ENCODE data around the gene LUC7L.
"Not testable (repeated sequence)": the region's sequence is repeated elsewhere in the genome, so short reads cannot be mapped to it uniquely, and the experiment has no call there.

Gene LUC7L

DNA sequence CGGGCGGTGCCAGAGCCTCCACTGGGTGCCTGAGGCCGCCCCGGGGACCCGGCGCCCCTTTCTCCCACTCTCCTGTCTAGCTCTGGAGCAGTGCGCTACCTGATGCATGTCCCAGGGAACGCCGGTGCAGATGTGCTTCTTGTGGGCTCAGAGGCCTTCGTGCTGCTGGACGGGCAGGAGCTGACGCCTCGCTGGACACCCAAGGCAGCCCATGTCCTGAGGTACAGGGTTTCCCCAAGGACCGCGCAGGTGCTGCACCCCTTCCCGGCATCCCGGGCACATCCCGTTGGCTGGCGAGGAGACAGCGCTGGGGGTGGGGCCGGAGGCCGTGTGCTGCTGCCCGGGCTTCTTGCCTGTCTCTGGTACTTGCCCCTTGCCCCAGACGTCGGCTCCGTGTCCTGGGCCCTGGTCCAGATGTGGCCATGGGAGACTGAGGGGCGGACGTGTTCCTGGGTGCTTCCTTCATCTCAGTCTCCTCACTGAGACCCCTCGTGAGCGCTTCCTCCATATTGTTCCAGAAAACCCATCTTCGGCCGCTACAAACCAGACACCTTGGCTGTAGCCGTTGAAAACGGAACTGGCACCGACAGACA, 34.0 kb upstream of the LUC7L start:
- no peak for DNase-seq (ENCODE audit: low read depth)

DNA sequence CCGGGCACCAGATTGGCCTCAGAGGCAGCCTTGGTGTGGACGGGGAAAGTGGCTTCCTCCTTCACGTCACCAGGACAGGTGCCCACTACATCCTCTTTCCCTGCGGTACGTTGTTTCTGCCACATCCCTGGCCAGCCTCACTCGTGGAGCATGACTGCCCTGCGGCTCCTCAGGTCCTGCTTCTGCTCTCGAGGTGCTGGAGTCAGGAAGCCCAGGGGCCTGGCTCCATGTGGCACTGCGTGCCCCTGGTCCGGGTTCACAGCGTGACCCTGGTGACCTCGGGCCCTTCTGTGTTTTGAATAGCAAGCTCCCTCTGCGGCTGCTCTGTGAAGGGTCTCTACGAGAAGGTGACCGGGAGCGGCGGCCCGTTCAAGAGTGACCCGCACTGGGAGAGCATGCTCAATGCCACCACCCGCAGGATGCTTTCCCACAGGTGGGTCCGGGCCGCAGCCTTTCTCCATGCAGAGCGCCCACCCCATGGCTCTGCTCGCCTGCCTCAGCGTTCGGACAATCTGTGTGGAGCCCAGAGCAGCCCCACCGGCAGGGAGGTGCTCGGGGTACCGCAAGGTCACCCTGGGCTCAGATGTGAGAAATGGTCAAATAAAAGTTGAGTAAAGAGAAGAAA, 33.0 kb upstream of the LUC7L start:
- no peak for DNase-seq (ENCODE audit: low read depth)

DNA sequence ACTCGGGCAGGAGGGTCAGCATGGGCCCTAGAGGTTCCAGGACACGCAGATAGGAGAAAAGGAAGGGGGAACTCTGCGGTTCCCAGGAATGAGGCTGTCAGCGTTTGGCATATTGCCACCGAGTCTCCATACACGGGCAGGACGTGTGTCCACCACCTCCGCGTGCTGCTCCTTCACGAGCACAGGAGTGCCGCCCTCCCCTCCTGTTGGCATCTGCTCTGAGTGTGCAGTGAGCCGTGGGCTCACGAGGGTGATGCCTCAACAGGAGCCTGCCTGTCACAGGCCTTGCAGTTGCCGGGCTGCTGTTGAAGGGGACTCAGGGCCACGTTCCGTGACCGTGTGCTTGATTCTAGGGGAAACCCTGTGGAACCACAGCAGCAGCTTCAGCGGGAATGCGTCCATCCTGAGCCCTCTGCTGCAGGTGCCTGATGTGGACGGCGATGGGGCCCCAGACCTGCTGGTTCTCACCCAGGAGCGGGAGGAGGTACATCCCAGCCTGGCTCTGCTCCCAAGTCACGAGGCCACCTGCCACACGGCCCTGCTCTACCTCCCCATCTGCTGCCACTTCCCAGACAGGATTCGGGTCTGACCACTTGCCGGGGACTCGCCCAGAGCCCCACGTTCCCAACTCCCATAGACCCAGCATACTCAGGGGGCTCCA, 31.9 kb upstream of the LUC7L start:
- DNase-seq (ENCODE audit: low read depth): no peak

DNA sequence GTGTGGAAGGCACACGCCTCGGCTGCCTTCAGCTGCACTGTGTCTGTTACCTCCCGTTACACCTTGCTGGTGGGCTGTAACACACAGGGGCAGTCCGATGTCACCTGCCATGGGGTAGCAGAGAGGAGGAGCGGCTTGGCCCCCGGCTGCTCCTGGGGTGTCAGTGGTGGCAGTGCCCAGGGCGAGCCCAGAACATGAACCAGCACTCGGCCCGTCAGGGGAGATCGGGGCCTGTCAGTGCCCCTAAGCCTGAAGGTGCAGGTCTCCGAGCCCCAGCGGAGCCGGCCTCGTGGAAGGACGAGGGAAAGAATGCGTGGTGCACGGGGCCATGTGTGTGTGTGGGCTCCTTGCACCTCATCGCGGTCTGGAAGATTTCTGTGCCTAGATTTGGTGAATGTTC, 31.1 kb upstream of the LUC7L start:
- no peak for DNase-seq (ENCODE audit: low read depth)

DNA sequence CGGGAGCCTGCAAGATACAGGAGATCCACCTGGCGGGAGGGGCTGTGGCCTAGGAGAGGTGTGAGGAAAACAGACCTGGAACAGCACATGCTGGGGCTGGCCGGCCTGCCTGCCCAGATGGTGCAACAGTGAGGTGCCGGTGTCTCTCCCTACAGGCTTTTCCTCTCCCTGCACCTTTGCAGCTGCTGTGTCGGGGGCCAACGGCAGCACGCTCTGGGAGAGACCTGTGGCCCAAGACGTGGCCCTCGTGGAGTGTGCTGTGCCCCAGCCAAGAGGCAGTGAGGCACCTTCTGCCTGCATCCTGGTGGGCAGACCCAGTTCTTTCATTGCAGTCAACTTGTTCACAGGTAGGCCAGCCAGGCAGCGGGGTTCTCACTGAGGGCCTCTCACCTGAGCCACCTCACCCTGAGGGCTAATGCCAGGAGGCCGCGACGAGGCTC, 30.6 kb upstream of the LUC7L start:
- no peak for DNase-seq (ENCODE audit: low read depth)

DNA sequence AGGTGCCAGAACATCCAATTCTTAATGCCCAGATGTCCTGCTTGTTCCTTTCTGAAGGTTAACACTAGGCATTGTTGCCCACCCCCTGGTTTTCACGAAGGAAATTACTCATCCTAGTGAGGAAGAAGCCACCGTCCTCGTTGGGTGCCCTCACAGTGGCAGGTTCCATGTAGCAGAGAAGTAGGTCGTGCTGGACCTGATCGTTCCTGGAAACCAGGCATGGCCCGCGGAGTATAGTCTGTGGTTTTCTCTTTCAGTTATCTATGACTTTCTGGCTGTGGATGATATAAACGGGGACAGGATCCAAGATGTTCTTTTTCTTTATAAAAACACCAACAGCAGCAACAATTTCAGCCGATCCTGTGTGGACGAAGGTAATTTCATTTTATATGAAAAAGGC, 30.0 kb upstream of the LUC7L start:
- DNase-seq (ENCODE audit: low read depth): no peak

DNA sequence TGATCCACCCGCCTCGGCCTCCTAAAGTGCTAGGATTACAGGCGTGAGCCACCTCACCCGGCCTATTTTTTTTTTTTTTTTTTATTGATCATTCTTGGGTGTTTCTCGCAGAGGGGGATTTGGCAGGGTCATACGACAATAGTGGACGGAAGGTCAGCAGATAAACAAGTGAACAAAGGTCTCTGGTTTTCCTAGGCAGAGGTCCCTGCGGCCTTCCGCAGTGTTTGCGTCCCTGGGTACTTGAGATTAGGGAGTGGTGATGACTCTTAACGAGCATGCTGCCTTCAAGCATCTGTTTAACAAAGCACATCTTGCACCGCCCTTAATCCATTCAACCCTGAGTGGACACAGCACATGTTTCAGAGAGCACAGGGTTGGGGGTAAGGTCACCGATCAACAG, 28.8 kb upstream of the LUC7L start:
- DNase-seq (ENCODE audit: low read depth): not testable (repeated sequence)

DNA sequence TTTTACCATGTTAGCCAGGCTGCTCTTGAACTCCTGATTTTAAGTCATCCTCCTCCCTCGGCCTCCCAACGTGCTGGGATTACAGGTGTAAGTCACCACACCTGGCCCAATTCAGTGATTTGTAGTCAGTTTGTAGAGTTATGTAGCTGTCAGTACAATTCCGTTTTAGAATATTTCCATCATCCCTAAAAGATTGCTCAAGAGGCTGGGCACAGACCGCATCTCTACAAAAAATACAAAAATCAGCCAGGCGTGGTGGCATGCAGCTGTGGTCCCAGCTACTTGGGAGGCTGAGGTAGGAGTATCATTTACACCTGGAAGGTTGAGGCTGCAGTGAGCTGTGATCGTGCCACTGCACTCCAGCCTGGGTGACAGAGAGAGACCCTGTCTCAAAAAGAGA, 25.9 kb upstream of the LUC7L start:
- no peak for DNase-seq (ENCODE audit: low read depth)

DNA sequence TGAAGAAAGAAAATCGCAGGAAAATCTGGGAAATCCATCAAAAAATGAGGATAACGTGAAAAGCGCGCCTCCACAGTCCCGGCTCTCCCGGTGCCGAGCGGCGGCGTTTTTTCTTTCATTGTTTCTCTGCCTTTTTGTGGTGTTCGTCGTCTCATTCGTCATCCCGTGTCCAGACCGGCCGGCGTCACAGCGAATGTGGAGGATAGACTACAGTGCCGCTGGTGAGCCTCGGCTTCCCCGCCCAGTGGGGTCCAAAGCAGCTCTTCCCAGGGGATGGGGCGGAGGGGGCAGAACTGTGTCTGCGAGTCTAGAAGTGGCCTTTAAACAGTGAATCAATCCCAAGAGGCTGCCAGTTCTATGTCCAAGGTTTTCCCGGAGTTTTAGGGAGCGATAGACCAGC, 25.2 kb upstream of the LUC7L start:
- no peak for DNase-seq (ENCODE audit: low read depth)

DNA sequence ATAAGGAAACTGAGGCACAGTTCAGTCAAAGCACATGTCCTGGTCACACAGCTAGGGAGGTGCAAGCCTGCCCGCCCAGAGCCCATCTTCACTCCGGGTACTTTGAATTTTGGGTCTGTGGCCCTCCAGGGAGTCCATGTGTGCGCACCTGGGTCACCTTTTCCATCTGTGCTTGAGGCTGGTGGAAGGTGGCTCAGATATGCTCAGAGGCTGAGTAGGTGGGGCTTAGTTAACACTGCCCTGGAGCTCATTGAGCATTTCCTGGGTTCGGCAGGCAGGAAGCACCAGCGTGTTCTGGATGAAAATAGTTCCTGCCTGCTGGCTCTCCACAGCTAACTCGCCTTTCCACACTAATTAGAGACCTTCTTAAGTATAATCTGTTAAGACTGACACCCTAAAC, 24.6 kb upstream of the LUC7L start:
- no peak for DNase-seq (ENCODE audit: low read depth)

DNA sequence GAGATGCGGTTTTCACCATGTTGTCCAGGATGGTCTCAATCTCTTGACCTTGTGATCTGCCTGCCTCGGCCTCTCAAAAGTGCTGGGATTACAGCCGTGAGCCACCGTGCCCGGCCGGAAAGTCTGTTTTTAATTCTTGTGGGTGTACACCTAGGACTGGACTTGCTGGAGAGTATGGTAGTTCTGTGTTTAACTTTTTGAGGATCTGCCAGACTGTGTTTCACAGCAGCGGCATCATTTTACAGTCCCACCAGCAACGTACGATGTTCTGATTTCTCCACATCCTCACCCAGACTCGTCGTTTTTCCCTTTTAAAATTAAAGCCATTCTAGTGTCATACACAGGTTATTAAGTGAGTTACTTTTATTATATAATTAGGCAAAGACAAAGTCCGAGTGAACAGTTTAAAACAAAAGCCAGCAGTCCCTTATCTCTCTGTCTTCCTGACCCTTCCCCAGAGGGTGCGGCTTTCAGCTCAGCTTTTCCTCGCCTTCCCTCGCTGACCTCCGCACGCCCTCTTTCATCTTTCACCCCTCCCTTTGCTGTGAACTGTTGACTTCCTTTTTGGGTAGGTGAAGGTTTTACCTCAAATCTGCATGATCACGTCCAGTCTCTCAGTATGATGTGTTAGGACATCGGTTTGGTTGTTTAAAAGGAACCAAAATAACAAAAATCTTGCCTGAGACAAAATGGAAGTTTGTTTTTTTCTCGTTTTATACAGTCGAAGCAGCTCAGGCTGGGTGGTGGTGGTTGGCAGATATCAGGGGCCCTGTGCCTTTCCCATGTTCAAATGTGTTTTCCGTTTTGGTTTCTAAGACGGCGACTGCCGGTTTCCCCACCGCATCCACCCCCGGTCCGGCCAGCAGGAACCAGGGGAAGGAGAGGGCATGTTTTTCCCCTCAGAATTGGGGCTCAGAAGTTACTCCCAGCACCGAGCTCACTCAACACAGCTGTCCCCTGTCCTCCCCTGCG, 23.4 kb upstream of the LUC7L start:
- no peak for DNase-seq (ENCODE audit: low read depth)

DNA sequence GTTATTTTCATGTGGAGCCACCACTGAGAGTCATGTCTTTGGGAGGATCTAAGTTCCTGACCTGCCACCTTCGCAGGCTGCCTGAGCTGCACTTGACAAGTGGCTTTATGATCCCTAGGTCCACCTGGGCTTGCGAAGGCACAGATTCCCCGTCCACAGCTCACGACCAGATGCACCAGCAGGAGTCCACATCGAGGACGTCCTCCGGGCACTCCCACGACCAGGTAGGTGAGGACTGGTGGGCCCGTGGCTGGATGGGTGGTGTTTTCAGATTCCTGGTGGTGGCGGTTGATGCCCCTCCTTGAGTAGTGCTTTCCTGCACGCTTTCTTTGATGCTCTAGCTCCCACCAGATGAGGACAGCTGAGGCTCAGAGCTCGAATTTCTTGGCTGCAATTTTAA, 20.2 kb upstream of the LUC7L start:
- no peak for DNase-seq (ENCODE audit: low read depth)

DNA sequence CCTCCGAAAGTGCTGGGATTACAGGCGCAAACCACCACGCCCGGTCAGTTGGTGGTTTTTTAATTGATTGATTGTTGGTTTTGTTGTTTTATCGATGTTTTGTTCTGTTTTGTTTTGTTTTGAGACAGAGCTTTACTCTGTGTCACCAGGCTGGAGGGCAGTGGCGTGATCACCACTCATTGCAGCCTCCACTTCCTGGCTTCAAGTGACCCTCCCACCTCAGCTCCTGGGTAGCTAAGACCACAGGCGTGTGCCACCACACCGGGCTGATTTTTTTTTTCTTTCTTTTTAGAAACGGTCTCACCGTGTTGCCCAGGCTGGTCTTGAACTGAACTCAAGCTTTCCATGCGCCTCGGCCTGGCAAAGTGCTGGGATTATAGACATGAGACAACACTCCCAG, 17.8 kb upstream of the LUC7L start:
- no peak for DNase-seq (ENCODE audit: low read depth)

DNA sequence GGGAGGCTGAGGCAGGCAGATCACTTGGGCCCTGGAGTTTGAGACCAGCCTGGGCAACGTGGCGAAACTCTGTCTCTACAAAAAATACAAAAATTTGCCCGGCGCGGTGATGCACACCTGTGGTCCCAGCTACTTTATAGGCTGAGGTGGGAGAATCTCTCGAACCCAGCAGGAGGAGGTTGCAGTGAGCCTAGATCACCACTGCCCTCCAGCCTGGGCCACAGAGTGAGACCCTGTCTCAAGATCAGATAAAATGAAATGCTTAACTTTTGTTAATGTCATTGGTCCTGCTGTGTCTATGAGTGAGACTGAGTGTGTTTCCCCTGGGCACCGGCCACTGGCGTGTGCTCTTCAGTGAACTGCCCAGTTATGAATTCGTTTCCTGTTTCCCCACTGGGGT, 15.9 kb upstream of the LUC7L start:
- no peak for DNase-seq (ENCODE audit: low read depth)

DNA sequence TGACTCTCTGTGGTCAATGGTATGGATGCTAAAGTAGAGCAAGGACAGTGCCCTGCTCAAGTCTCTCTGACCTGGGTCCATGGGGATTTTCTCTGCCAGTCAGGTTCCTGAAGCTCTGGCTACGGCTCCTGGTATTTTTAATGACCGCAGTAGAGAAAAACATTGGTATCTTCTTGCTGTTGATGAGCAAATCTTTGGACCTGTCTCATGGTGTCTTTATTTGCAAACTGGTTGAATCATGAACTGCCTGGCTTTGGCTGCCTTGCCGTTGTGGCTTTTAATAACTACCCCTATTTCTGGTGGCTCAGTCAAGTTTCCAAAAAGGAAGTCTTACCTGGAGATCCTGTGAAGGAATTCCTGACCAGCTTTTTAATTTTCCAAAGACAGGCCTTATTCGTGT, 14.1 kb upstream of the LUC7L start:
- no peak for DNase-seq (ENCODE audit: low read depth)

DNA sequence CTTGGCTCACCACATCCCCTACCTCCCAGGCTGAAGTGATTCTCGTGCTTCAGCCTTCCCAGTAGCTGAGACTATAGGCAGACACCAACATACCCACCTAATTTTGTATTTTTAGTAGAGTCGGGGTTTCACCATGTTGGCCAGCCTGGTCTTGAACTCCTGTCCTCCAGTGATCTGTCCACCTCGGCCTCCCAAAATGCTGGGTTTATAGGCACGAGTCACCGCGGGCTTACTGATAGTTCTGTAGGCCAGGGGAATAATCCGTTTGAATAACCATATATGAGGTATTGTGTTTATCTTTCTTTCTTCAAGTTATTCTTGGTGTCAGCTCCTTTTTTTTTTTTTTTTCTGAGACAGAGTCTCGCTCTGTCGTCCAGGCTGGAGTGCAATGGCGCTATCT, 13.0 kb upstream of the LUC7L start:
- no peak for DNase-seq (ENCODE audit: low read depth)

DNA sequence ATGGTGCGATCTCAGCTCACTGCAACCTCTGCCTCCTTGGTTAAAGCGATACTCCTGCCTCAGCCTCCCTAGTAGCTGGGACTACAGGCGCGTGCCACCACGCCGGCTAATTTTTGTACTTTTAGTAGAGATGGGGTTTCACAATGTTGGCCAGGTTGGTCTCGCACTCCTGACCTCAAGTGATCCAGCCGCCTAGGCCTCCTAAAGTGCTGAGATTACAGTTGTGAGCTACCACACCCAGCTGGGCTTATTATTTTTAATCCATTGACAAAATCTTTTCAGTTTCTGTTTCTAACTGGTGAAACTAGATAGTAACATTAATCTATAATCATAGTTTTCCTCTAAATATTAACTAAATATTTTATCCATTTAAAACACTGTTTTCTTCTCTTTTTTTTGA, 11.3 kb upstream of the LUC7L start:
- DNase-seq (ENCODE audit: low read depth): no peak

DNA sequence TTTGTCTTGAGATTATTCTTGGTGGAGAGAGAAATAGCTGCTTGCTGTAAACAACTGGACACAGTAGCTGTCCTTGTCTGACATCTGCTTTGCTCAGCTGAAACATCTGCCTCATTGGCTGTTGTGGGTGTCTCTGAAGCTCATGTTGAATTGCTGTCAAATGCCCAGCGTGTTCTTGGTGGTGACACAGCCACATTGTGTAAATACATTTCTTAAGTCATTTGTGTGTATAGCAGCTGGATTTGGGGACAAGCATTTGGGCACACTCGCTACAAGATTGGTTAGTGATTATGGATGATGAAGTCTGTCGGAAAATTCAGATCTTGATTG, 10.7 kb upstream of the LUC7L start:
- DNase-seq (ENCODE audit: low read depth): no peak

DNA sequence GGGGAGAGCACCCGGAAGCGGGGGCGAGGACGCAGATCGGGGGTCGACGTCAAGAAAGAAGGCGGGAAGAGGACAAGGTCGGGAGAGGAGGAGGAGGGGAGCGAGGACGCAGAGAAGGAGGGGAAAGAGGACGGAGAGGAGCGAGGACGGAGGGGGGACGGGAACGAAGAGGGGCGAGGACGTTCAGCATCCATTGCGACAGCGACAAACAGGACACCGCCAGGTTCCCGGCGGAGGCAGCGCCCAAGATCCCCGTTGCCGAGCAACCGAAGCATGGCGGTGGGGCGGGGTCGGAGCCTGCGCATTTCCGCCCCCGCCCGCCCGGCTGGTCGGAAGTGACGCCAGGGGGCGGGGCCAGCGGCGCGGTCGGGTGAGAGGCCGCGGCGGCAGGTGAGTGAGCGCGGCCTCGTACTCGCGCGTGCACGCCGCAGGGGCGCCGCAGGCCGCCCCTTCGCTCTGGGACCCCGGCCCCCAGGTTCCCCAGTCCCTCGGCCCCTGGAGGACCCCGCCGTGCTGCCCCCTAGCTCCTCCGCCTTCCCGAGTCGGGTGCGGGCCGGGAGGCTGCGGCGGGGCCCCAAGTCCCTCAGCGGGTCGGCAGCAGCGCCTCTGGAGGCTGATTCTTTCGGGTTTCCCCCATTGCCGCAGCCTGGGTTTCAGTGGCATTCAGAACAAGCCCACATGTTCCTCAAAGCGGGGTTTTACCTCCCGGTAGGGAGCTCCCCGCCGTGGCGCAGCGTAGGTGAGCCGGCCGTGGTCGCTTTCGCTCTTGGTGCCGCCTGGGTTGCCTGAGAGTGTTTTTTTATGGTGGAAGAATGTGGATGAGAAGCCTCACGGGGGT, 5.4 kb upstream of the LUC7L start, which contains the start of gene FAM234A:
TSS of gene FAM234A (plus strand) at position 354 of the 838 bp plus-strand sequence. CDS start 19,593 bp downstream, outside the sequence.
- peak; percentile 82 for DNase-seq (ENCODE audit: low read depth)

DNA sequence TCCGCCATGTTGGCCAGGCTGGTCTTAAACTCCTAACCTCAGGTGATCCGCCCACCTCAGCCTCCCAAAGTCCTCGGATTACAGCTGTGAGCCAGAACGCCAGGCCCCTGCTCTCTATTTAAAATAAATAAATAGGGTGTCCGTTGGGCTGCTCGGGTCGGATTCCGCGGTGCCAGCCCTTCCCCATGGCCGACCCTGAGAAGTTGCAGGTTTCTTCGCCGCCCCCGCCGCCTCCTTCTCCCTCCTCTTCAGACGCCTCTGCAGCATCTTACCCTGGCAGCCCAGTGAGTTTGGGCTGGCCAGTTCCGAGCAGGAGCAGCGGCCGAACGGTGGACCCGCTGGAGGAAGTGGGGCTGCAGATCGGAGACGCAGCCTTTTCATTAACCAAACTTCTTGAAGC, 1.7 kb upstream of the LUC7L start:
- DNase-seq (ENCODE audit: low read depth): no peak

DNA sequence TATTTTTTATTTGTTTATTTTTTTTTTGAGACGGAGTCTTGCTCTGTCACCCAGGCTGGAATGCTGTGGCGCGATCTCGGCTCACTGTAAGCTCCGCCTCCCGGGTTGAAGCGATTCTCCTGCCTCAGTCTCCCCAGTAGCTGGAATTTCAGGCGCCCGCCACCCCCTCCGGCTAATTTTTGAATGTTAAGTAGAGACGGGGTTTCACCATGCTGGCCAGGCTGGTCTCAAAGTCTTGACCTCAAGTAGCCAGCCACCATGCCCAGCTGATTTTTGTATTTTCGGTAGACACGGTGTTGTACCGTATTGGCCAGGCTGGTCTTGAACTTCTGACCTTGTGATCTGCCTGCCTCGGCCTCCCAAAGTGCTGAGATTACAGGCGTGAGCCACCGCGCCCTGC, 1.1 kb upstream of the LUC7L start:
- not testable (repeated sequence) for DNase-seq (ENCODE audit: low read depth)

Measured in stimulated activated CD8-positive, alpha-beta memory T cell treated with anti-CD3 and anti-CD28 coated beads, Interleukin-15, amount 100 ng/mL, for 1 hour (primary cell).